Neural cell (in vitro differentiated cells): Measurements from ENCODE around the gene ME2. TPM values are rescaled to one million over a fixed set of nuclear protein-coding genes. Genes with fewer than 3 reads are reported as not detected.

Experiments
- H2AFZ ChIP-seq: fragments of 200-600, 300-800 bp; sonication (generic), shearing (Covaris generic); 2 replicates; pipeline ENCODE4 v1.6.0; 2014; ENCODE audit warnings: low read depth, mild to moderate bottlenecking, antibody characterized with exemption, low read length, moderate library complexity
- H3F3A ChIP-seq: fragments of 200-600 bp; shearing (Covaris generic); 2 replicates; pipeline ENCODE4 v1.6.1; 2016; ENCODE audit warnings: mild to moderate bottlenecking, moderate library complexity, mixed read lengths, antibody characterized with exemption, low read length; ENCODE audit not compliant: insufficient read depth, poor library complexity, severe bottlenecking
- H3K27ac ChIP-seq: fragments of 200-600, 300-800 bp; sonication (generic), shearing (Covaris generic); 2 replicates; pipeline ENCODE4 v1.5.1; 2014; ENCODE audit warnings: mild to moderate bottlenecking, low read length, moderate library complexity
- H3K27me3 ChIP-seq: fragments of 300-800, 200-600 bp; sonication (generic), shearing (Covaris generic); 2 replicates; pipeline ENCODE4 v1.6.0; 2014; ENCODE audit warnings: mild to moderate bottlenecking, low read depth, low read length, moderate library complexity; ENCODE audit not compliant: insufficient read depth
- H3K36me3 ChIP-seq: fragments of 300-800, 200-600 bp; sonication (generic), shearing (Covaris generic); 2 replicates; pipeline ENCODE4 v1.5.1; 2014; ENCODE audit warnings: mild to moderate bottlenecking, antibody characterized with exemption, low read length, moderate library complexity; ENCODE audit not compliant: insufficient read depth
- H3K4me2 ChIP-seq: fragments of 300-800, 200-600 bp; sonication (generic), shearing (Covaris generic); 2 replicates; pipeline ENCODE4 v1.6.0; 2014; ENCODE audit warnings: mild to moderate bottlenecking, low read length
- H3K4me3 ChIP-seq: fragments of 300-800, 200-600 bp; sonication (generic), shearing (Covaris generic); 2 replicates; pipeline ENCODE4 v1.5.1; 2014; ENCODE audit warnings: mild to moderate bottlenecking, low read length, moderate library complexity
- H3K79me2 ChIP-seq: fragments of 200-600 bp; shearing (Covaris generic); replicated peaks from 2 replicates; pipeline ENCODE4 v1.6.0; 2014; ENCODE audit warnings: mild to moderate bottlenecking, low read length, moderate library complexity; ENCODE audit not compliant: insufficient read depth
- H3K9ac ChIP-seq: fragments of 300-800, 200-600 bp; sonication (generic), shearing (Covaris generic); 2 replicates; pipeline ENCODE4 v1.6.1; 2016; ENCODE audit warnings: mild to moderate bottlenecking, low read length, mixed read lengths
- H3K9me2 ChIP-seq: fragments of 200-600 bp; shearing (Covaris generic); 2 replicates; pipeline ENCODE4 v1.6.1; 2016; ENCODE audit warnings: mild to moderate bottlenecking, low read length, mixed read lengths; ENCODE audit not compliant: insufficient read depth
- H3K9me3 ChIP-seq: fragments of 200-600, 300-800 bp; sonication (generic), shearing (Covaris generic); 2 replicates; pipeline ENCODE4 v1.6.1; 2016; ENCODE audit warnings: mild to moderate bottlenecking, mixed run types, low read length, moderate library complexity, mixed read lengths
- H4K20me1 ChIP-seq: fragments of 200-600 bp; shearing (Covaris generic); 2 replicates; pipeline ENCODE4 v1.6.1; 2016; ENCODE audit warnings: mild to moderate bottlenecking, mixed run types; ENCODE audit not compliant: insufficient read depth
- EP300 ChIP-seq: fragments of 450-650 bp; conservative IDR thresholded peaks from 2 replicates; pipeline ENCODE4 v1.6.1; 2014; ENCODE audit warnings: antibody characterized with exemption, mild to moderate bottlenecking, moderate library complexity; ENCODE audit not compliant: poor library complexity, severe bottlenecking
- EZH2 ChIP-seq: fragments of 200-600, 300-800 bp; shearing (Covaris generic), sonication (generic); IDR thresholded peaks from 2 replicates; pipeline ENCODE4 v1.6.1; 2014; ENCODE audit warnings: antibody characterized with exemption, low read length, borderline replicate concordance, mild to moderate bottlenecking; ENCODE audit not compliant: insufficient read depth, poor library complexity, severe bottlenecking
- MXI1 ChIP-seq: fragments of 450-650 bp; conservative IDR thresholded peaks from 2 replicates; pipeline ENCODE4 v1.6.1; 2014; ENCODE audit warnings: antibody characterized with exemption, mild to moderate bottlenecking; ENCODE audit not compliant: poor library complexity, severe bottlenecking
- POLR2AphosphoS5 ChIP-seq: IDR thresholded peaks from 2 replicates; pipeline ENCODE4 v1.6.1; 2012
- RAD21 ChIP-seq: fragments of 450-650 bp; conservative IDR thresholded peaks from 2 replicates; pipeline ENCODE4 v1.6.1; 2014; ENCODE audit warnings: antibody characterized with exemption, mild to moderate bottlenecking, moderate library complexity
- REST ChIP-seq: IDR thresholded peaks from 2 replicates; pipeline ENCODE4 v1.6.1; 2012; ENCODE audit warnings: borderline replicate concordance
- SMC3 ChIP-seq: fragments of 450-650 bp; conservative IDR thresholded peaks from 2 replicates; pipeline ENCODE4 v1.6.1; 2014; ENCODE audit warnings: antibody characterized with exemption, mild to moderate bottlenecking, moderate library complexity; ENCODE audit not compliant: poor library complexity
- TAF1 ChIP-seq: IDR thresholded peaks from 2 replicates; pipeline ENCODE4 v1.6.1; 2012; ENCODE audit warnings: low read depth
- polyA plus RNA-seq: library from polyadenylated mRNA; depleted of rRNA; stranded (reverse); fragments of >200 nt; gene quantifications from 2 replicates; pipeline ENCODE4 v1.2.3, GENCODE V29; 2014
- TF ChIP-seq, protein P1 (sequence below): fragments of 450-650 bp; IDR thresholded peaks from 2 replicates; pipeline ENCODE4 v1.5.1; 2014; ENCODE audit warnings: antibody characterized with exemption, mild to moderate bottlenecking, moderate library complexity; ENCODE audit not compliant: poor library complexity, severe bottlenecking

Gene ME2
- polyA plus RNA-seq, 1 donor from 2014 or later = 76.2 TPM

- no peaks in the 10 kb centered on the region for H3K36me3 ChIP-seq
- H3K9me3 ChIP-seq = no peaks in the 10 kb centered on the region
- TF ChIP-seq REST = no peak
- TF ChIP-seq, protein P1, sequence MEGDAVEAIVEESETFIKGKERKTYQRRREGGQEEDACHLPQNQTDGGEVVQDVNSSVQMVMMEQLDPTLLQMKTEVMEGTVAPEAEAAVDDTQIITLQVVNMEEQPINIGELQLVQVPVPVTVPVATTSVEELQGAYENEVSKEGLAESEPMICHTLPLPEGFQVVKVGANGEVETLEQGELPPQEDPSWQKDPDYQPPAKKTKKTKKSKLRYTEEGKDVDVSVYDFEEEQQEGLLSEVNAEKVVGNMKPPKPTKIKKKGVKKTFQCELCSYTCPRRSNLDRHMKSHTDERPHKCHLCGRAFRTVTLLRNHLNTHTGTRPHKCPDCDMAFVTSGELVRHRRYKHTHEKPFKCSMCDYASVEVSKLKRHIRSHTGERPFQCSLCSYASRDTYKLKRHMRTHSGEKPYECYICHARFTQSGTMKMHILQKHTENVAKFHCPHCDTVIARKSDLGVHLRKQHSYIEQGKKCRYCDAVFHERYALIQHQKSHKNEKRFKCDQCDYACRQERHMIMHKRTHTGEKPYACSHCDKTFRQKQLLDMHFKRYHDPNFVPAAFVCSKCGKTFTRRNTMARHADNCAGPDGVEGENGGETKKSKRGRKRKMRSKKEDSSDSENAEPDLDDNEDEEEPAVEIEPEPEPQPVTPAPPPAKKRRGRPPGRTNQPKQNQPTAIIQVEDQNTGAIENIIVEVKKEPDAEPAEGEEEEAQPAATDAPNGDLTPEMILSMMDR = no peak
- TF ChIP-seq EZH2 = no peak
- TF ChIP-seq TAF1 = no peak
- TF ChIP-seq EP300 = no peak
- TF ChIP-seq MXI1 = no peak
- TF ChIP-seq RAD21 = no peak
- no peak for TF ChIP-seq POLR2AphosphoS5
- no peak for TF ChIP-seq SMC3
- no peak overlapping the region for H2AFZ ChIP-seq
- H3K4me3 ChIP-seq = no peak overlapping the region
- no peak overlapping the region for H3K27ac ChIP-seq
- H4K20me1 ChIP-seq = no peaks in the 10 kb centered on the region
- no peak overlapping the region for H3K9ac ChIP-seq
- H3K79me2 ChIP-seq = no peaks in the 10 kb centered on the region
- no peaks in the 10 kb centered on the region for H3K27me3 ChIP-seq
- H3F3A ChIP-seq = no peaks in the 10 kb centered on the region
- no peak overlapping the region for H3K4me2 ChIP-seq
- H3K9me2 ChIP-seq = no peaks in the 10 kb centered on the region
Measured at GRCh38 chr18:50862401-50862800, 16.5 kb upstream of the ME2 start.

DNA sequence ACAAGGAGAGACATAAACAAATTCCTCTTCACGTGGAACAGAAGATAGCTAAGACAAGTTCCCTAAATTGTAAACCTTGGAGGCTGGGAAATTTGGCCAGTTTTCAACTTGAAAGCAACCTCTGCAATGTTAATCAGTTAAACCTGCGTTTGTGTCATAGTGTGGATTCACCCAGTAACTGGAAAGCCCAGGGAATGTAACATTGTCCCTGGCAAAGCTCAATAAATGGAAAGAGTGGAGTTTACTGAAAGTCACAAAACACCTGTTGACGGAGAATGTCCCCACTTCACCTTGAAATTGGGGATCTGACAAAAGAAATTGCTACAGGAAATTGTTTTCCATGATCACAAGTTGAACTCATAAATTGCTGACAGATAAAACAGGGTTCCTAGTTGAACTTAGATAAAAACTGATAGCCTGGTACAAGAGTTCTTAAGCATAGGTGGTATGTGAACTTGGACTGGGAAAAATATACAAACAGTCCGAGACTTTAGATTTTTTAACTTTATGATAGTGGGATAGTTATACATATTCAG lies 15.0 kb upstream of the ME2 start:
- H3K27ac ChIP-seq = no peak overlapping the region
- H3K36me3 ChIP-seq = no peaks in the 10 kb centered on the region
- no peaks in the 10 kb centered on the region for H3K27me3 ChIP-seq
- H3K79me2 ChIP-seq = no peaks in the 10 kb centered on the region
- H3K9me2 ChIP-seq = no peaks in the 10 kb centered on the region
- TF ChIP-seq SMC3 = no peak
- no peak for TF ChIP-seq POLR2AphosphoS5
- TF ChIP-seq MXI1 = no peak
- TF ChIP-seq EZH2 = no peak
- no peak for TF ChIP-seq EP300
- TF ChIP-seq TAF1 = no peak
- no peak for TF ChIP-seq RAD21
- TF ChIP-seq REST = no peak
- TF ChIP-seq, protein P1 = no peak
- H3K4me2 ChIP-seq = no peak overlapping the region
- H3K9ac ChIP-seq = no peak overlapping the region
- H3K4me3 ChIP-seq = no peak overlapping the region
- no peaks in the 10 kb centered on the region for H3K9me3 ChIP-seq
- no peak overlapping the region for H2AFZ ChIP-seq
- no peaks in the 10 kb centered on the region for H4K20me1 ChIP-seq
- H3F3A ChIP-seq = no peaks in the 10 kb centered on the region
